Measurements from ENCODE around the gene METTL17.

METTL17 gene

GRCh38 chr14:21020977-21021545, 31.3 kb downstream of the METTL17 start:
- Histone ChIP-seq H3K4me3 (ENCODE audit: severe bottlenecking) (no peak overlapping the region), H3K4me1 (ENCODE audit: insufficient read depth, poor library complexity, severe bottlenecking) (no peaks in the 10 kb centered on the region), H3K36me3 (ENCODE audit: low read depth) (no peaks in the 10 kb centered on the region), H3K27ac (ENCODE audit: poor library complexity, severe bottlenecking) (no peak overlapping the region), H3K9me3 (ENCODE audit: severe bottlenecking) (no peaks in the 10 kb centered on the region), H3K27me3 (ENCODE audit: insufficient read depth, poor library complexity, severe bottlenecking) (no peaks in the 10 kb centered on the region)
- no peak for ATAC-seq (ENCODE audit: low read depth)
- DNase-seq (ENCODE audit: low spot score): no peak
- TF ChIP-seq CTCF (IDR thresholded peaks at IDR 0.05; ENCODE audit: poor library complexity, severe bottlenecking): no peak

- Histone ChIP-seq H3K9me3 (ENCODE audit: severe bottlenecking) (no peaks in the 10 kb centered on the region), H3K27me3 (ENCODE audit: insufficient read depth, poor library complexity, severe bottlenecking) (no peaks in the 10 kb centered on the region)
Observed at GRCh38 chr14:21022686-21023085, 32.9 kb downstream of the METTL17 start.

GRCh38 chr14:21023174-21023573, 33.4 kb downstream of the METTL17 start:
- H3K4me3 ChIP-seq (ENCODE audit: severe bottlenecking): no peak overlapping the region
- no peaks in the 10 kb centered on the region for H3K9me3 ChIP-seq (ENCODE audit: severe bottlenecking)
- TF ChIP-seq CTCF (IDR thresholded peaks at IDR 0.05; ENCODE audit: poor library complexity, severe bottlenecking): no peak
- H3K27me3 ChIP-seq (ENCODE audit: insufficient read depth, poor library complexity, severe bottlenecking): no peaks in the 10 kb centered on the region
- no peaks in the 10 kb centered on the region for H3K36me3 ChIP-seq (ENCODE audit: low read depth)
- H3K27ac ChIP-seq (ENCODE audit: poor library complexity, severe bottlenecking): no peak overlapping the region
- no peaks in the 10 kb centered on the region for H3K4me1 ChIP-seq (ENCODE audit: insufficient read depth, poor library complexity, severe bottlenecking)
- DNase-seq (ENCODE audit: low spot score): no peak
- ATAC-seq (ENCODE audit: low read depth): no peak

More at GRCh38 chr14:21022686-21023085, 32.9 kb downstream of the METTL17 start:
- Histone ChIP-seq H3K4me3 (ENCODE audit: severe bottlenecking) (no peak overlapping the region), H3K36me3 (ENCODE audit: low read depth) (no peaks in the 10 kb centered on the region), H3K4me1 (ENCODE audit: insufficient read depth, poor library complexity, severe bottlenecking) (no peaks in the 10 kb centered on the region), H3K27ac (ENCODE audit: poor library complexity, severe bottlenecking) (no peak overlapping the region)
- DNase-seq (ENCODE audit: low spot score) (no peak), ATAC-seq (ENCODE audit: low read depth) (no peak)
- TF ChIP-seq CTCF (IDR thresholded peaks at IDR 0.05; ENCODE audit: poor library complexity, severe bottlenecking): no peak

GRCh38 chr14:21023817-21024584, 34.2 kb downstream of the METTL17 start:
- DNase-seq (ENCODE audit: low spot score) (no peak), ATAC-seq (ENCODE audit: low read depth) (no peak)
- no peak for TF ChIP-seq CTCF (IDR thresholded peaks at IDR 0.05; ENCODE audit: poor library complexity, severe bottlenecking)
- no peaks in the 10 kb centered on the region for H3K4me1 ChIP-seq (ENCODE audit: insufficient read depth, poor library complexity, severe bottlenecking)
- no peaks in the 10 kb centered on the region for H3K27me3 ChIP-seq (ENCODE audit: insufficient read depth, poor library complexity, severe bottlenecking)
- no peaks in the 10 kb centered on the region for H3K36me3 ChIP-seq (ENCODE audit: low read depth)
- peak overlapping the region; percentile 47 for H3K4me3 ChIP-seq (ENCODE audit: severe bottlenecking)
- no peaks in the 10 kb centered on the region for H3K9me3 ChIP-seq (ENCODE audit: severe bottlenecking)
- H3K27ac ChIP-seq (ENCODE audit: poor library complexity, severe bottlenecking): no peak overlapping the region

All from RWPE2 (cell line).